DMS 273 (cell line): ENCODE data around the gene UTP25.

Source experiments
- DNase-seq: peaks from one replicate; lab custom pipeline; 2025; ENCODE audit not compliant: unreplicated experiment; lab: John Stamatoyannopoulos, UW

UTP25 gene

DNA sequence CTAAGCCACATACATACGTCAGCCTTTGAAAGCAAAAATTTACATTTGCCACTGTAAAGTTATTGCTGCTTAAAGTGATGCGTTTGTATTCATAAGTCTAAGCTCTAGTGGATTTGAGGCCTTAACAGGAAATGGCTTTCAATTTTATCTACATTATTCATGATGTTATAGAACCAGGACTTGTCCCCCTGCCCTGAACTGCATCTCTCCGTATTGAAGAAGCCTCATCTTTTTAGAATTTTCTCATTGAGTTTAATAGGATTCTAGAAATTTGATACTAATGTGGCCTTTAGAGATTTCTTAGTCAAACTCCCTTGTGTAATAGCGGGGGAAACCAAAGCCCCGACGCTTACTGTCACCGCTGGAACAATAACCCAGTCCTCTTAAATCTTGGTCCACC, 9.9 kb downstream of the UTP25 start:
- no peak for DNase-seq

DNA sequence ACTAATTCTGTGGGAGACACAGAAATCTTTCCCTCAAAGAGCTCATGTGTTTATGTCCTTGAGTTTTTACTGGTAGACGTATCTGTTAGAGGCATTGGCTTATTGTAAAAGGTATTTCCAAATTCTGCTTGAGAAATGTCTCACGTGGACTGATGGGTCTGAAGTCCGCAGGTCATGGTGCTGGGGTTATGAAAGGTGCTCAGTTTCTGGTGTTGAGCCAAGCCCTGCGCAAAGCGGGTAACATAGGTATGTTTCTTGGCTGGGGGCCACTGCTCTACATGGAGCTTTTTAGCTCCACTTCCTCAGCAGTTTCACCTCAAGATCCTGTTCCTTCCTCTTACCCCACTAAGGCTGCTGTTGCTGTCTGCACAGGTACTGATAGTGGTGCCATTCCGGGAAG, 10.8 kb downstream of the UTP25 start:
- DNase-seq: no peak

DNA sequence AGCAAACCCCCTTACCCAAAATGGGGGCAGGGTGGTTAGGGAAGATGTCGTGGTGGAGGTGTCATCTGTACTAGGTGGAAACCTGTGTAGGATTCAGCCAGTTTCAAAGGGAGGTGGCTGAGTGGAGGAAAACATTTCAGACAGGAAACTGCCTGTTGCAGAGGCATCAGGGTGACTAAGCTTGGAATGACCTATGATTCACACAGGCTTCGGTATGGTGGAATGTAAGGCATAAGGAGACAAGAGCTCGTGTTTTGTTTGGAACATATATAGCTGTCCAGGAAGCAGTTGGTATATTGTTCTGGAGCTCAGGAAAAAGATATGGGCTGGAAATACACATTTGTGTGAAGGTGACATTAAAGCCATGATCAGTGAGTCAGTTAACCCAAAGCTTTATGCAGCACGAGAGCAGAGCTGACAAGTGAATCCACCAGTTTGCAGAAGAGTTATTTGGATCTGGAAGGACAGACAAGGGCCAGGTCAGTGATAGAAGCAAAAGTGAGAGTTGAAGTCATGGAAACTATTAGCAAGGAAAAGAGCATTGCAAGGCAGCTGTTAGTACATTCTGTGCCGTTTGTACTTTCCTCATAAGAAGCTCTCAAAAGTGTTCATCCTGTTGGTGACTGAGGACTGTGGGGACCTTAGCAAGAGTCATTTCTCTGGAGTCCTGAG, 12.2 kb downstream of the UTP25 start:
- no peak for DNase-seq

DNA sequence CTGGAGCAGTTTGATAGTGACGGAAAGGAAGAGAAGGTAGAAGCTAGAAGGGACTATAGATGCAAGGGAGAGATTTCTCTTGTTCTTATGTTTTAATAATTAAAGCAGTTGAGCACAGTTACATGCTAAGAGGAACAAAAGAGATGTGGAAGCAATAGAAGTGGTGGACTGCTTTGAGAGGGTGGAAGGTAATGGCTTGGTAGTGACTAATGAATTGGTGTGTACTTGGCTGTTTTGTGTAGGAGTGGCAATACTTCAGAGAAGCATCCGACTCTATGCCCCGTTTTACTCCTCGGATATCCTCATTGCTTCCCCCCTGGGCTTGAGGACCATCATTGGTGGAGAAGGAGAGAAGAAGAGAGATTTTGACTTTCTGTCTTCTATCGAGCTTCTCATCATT, 12.8 kb downstream of the UTP25 start:
- DNase-seq: no peak

DNA sequence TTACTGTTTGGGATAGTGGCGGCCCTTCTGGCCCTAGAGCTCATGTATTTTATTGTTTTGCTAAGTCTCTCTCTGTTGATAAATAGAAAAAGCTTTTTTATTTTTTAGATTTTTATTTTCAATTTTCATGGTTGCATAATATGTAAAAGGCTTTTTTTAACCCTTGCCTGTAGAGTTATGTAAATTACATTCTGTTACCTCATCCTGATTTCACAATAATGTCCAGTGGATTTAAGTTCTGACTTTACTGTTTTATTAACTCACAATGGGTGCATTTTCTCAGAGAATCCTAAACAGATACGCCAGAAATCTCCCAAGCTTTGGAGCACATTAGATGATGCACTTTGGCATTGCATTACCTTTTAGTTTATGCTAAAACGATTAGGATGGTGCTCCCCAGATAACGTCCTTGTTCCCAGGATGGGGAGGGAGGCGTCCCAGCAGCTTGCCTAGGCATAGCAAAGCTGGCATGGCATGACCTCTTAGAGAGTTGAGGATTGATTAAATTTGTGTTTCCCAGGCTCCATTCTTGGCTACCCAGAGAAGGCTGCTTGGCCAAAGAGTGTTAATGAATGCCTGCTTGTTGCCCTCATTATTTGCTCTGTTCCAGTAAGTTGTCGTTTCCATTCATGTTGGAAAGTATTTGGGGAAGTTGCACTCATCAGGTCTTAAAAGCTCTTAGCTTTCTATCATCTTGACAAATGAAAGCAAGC, 17.1 kb downstream of the UTP25 start:
- no peak for DNase-seq

DNA sequence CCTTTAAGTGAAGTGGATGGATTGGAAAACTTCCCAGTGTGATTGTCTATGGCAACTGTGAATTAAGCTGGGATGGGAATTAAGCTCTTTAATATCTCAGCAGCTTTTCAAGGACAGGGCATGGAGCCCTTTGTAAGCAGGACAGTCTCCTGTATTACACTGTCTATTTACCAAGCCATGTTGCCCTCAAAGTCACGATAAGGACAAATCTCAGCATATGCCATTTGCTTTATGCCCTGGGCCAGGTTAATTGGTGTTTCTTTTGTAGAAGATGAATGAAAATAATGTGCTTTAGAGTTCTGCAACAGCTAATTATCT, 17.6 kb downstream of the UTP25 start:
- DNase-seq: no peak

DNA sequence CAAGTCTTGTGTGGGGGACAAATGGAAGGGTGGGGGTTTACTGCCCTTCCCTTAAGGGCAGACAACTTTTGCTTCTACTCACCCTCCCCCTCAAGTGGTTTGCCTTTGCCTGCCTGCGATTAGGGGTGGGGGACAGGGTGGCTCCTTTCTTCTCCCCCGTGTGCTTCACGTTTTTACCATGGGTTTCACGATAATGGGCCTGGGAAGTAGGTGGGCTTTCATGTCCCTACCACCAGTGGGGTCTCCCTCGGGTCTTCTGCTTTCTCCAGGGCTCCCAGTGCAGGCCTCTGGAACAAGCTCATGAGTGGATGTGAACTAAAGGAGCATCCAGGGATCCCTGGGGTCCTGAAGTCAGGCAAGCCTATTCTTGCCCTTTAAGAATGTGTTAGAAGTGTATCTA, 21.6 kb downstream of the UTP25 start:
- no peak for DNase-seq

DNA sequence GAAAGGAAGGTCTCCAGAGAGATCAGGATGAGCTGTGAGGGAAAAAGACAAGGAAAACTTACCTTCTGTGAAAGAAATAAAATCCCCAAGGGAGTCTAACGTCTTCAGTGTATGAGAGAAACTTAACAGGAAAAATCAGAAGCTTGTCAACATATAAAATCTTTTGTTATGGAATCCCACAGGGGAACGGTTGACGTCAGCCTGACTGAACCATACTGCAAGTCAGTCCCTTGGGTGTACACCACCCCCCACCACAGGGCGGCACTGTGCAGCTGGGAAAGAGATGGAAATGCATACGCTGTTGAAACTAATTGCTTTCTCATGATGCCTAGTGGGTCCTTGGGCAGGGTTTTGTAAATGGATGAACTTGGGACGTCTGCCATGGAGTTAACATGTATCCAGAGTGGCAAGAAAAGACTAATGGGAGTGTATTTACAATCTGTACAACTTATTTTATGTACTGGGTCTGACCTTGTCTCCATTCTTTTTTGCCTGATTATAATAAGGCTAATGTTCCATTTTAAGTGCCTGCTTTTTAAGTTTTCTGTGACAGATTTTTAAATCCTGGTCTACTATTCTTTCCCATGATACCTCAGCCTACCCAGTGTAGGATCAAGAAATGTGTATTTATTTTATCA, 22.7 kb downstream of the UTP25 start:
- DNase-seq: peak; percentile 93

DNA sequence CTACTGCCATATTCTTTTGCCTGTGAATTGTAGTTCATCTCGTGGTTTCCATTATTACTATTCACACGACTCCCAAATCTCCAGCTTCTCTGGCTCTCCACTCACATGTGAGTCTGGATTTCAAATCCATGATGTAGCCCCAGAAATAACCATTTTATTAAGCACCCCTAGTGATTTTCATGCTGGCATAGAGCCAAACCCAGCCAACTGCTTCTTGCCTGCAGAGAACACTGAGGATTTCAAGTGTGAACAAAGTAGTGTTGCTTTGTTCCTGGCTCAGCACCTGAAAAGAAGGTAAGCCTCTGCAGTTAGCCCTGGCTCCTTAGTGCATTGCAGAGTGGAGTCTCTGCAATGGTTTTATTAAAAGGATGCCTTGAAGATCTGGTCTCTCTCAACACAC, 25.9 kb downstream of the UTP25 start:
- DNase-seq: peak; percentile 49

DNA sequence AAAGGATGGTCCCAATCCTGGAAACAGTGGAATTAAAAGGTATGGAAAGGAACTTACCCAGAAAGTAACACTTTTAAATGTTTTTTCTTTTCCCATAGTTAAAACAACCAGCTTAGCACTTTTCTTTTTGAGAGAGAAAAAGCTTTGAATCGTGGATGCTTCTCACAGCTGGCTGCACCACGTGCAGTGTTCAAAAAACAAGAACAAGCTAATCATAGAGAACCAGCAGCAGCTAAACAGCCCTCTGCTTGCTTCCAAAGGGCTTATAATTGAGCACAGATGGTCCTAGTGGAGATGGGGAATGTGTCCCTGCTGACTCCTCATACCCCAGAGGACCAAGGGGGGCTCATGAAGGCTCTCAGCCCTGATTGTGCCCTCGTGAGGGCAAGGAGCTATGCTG, 26.4 kb downstream of the UTP25 start:
- DNase-seq: peak; percentile 83

DNA sequence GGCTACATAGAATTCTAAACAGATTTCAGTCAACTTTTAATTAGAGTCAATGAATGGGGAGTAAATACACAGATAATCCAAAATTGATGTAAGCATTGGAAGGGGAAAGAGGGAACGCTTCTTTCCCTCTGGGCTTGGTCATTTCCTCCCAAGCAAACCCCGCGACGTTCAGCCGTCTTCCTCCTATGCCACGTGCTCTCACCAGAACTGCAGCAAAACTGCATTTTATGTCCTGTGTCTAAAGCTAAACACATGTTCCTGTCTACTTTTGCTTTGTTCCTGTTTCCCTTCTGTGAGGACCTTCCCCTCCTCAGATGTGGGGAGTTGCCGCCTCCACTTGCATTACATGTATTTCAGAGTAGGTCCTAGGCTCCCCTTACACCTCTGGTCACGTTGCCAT, 27.2 kb downstream of the UTP25 start:
- DNase-seq: no peak

DNA sequence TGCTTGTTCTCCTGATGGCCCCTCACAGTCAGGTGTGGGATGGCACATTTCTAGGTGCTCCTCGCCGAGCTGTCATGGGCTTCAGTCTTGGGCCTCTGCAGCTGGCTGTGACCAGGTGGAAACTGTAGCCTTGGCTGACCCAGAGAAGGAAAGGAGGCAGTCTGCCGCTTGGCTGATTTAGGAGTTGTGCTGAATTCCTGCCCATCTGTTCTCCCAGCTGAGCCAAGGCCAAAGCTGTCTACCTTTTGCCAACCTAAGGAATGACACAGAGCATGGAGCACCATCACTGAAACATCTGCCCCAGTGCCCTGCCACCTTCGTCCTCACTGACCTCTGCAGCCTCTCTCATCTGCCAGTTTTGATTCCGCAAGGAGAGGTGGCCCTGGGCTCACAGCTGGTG, 27.9 kb downstream of the UTP25 start:
- peak; percentile 91 for DNase-seq

DNA sequence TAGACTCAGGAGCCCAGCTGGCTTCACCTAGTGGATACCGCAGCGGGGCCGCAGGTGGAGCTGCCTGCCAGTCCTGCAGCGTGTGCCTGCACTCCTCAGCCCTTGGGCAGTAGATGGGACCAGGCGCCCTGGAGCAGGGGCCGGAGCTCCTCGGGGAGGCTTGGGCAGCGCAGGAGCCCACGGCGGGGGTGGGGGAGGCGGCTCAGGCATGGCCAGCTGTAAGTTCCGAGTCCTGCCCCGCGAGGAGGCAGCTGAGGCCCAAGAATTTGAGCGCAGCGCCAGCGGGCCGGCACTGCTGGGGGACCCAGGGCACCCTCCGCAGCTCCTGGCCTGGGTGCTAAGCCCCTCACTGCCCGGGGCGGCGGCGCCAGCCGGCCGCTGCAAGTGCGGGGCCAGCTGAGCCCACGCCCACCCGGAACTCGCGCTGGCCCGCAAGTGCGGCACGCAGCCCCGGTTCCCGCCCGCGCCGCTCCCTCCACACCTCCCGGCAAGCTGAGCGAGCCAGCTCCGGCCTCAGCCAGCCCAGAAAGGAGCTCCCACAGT, 30.9 kb downstream of the UTP25 start:
- no peak for DNase-seq

DNA sequence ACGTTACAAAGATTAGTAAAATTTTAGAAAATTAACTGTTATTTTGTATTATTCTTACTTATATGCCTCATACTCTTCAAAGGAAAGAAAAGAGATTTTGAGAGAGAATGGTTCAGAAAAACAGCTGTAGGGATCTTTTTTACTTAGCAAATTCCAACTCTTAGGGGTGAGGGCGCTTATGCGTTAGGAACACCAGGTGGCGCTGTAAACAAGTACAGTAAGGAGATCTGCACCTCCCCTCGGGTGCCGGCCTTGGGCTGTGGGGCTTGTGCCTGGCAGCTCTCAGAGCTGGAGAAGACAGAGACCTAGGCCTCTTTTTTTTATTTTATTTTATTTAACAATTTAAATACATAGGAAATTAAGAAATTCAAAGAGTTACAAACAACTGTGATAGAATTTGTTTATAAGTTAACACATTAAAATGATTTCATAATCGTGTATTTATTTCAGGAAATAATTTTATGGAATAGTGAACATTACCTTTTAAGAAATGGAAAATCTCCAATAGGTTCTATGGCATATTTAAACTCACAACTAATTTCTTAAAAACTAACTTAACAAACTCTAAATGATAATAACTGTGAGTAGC, 32.6 kb downstream of the UTP25 start:
- peak; percentile 95 for DNase-seq

DNA sequence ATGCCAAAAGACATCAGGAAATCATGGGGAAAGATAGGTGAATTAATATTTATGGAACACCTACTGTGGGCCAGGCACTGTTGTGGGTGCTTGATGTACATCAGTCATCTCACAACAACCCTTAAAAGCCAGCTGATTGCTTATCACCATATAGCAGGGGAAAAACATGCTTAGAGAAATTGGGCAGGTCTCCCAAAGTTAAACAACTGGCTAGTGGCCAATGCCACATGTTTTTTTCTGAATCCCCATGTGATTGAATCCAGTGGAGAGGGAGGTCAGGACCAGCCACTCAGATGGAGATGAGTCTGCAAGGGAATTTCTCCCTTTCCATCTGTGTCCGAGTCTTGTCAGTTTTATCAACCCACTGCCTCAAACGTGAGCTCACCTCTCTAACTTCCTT, 33.5 kb downstream of the UTP25 start:
- peak; percentile 51 for DNase-seq

DNA sequence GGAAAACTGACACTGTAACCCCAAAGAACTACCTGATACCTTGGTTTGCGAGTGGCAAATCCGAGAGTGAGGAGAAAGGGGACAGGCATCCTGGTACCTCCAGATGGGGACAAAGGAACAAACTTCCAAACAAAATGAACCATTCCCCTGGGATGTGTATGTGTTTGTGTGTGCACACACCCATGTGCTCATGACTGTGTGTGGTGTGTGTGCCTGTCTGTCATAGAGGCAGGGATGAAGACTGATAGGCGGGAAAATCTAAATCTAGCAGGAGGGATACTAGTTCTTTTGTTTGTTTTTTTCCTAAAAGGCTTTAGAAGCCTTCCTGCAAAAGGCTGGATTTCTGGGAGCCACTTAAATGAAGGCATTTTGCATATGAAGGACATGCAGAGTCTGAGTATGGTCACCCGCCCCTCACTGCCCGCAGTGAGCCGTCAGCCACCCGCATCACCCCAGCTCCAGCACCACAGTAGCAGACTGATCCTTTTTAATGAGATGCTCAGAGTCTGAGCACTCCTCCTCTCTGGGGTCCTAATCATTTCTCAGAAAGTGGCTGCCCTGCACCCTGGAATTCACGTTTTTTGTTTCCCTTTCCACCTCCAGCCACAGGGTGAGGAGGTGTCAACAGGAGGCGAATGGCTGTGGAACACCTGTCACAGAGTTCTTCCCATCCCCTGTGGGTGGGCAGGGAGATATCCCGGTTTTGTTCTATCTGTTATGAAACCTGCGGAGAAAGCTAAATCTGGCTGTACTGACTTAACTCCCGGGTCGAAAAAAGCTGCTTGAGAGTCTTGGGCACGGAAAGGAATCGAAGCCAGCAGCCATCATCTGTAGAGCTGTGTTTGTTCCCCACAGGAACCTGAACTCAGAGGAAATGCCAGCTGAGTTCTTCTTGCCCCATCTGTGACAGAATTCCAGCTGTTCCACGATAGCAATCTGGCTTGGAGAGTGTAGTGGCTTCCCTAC, 34.9 kb downstream of the UTP25 start:
- peak; percentile 78 for DNase-seq

DNA sequence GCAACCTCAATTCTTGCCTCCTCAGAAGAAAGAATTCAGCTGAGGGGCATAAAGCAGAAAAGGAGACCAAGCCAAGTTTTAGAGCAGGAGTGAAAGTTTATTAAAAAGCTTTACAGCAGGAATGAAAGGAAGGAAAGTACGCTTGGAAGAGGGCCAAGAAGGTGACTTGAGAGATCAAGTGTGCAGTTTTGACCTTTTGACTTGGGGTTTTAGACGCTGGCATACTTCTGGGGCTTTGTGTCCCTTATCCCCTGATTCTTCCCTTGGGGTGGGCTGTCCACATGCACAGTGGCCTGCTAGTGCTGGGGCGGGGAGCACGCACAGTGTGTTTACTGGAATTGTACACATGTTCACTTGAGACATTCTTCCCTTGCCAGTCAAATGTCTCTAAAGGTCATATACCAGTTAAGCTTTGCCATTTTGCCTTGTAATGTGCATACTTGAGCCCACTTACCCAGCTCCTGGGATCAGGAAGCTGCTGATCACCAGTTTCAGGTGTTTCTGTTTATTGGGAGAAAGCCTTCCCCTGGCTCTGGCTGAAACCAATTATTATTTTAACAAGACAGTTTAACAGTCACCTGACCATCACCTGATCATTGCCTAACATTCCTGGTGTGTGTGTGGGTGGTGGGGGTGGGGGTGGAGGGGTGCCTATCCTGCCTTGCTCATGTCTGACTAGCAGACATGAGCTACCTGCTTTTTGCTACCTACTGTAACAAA, 36.2 kb downstream of the UTP25 start:
- peak; percentile 49 for DNase-seq

DNA sequence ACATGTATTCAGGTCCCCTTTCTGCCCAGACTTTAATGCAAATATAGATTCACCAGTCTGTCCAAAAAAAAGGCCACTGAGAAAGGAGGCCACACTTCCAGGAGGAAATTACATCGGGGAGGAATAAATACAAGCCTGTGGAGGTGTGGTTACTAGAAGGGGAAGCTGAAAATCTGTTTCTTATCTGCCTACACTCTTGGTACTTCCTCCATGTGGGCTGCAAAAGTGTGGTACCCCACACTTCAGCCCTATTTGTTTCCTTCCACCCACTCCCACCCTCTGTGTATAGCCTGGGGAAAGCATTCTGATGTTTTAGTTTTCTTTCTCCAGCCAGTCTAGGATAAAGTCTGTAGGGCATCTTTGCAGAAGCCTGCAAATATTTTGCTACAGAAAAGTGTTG, 38.4 kb downstream of the UTP25 start:
- no peak for DNase-seq

DNA sequence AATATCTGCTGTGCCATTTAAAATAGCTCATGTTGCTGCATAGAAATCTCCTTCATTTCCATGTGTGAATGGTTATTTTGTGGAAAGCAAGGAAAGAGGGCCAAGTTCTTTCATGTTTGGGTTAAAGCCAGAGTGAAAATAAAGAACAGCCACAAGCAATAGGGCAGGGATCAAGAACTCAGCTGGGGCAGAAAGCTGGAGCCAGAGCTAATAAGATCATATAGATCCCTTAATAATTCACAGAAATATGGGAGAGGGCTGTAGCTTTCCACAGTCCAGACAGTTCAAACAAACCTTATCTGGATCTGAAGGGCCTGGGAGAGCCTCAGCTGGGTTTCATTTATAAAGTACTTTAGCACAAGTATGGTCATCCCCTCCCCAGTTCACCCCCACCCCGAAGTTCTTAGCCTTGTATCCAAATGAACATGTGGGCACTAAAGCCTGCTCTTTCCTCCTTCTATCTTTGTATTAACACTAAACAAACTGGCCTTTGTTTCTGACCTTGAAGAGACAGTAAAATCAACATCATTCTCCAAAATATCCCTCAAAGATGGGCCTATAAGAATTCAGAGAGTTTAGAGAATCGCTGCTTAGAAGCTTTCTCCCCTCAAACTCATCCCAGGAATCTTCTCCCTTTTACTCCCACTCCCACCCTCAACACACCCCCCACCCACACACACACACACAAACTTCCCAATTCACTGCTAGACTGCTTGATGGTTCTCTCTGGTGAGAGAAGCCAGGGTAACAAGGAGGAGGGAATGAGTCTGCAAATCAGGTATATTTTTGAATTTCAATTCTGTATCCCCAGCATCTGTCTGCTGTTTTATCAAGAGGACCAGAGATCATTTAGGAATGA, 41.7 kb downstream of the UTP25 start:
- no peak for DNase-seq
